GOT3 (cell line): Measurements from ENCODE around the gene BAX.
"Not testable (repeated sequence)": the region's sequence is repeated elsewhere in the genome, so short reads cannot be mapped to it uniquely, and the experiment has no call there.

Source experiments
- DNase-seq: peaks from one replicate; lab custom pipeline; 2025; ENCODE audit warnings: mixed read lengths; lab: John Stamatoyannopoulos, UW

BAX gene

DNA sequence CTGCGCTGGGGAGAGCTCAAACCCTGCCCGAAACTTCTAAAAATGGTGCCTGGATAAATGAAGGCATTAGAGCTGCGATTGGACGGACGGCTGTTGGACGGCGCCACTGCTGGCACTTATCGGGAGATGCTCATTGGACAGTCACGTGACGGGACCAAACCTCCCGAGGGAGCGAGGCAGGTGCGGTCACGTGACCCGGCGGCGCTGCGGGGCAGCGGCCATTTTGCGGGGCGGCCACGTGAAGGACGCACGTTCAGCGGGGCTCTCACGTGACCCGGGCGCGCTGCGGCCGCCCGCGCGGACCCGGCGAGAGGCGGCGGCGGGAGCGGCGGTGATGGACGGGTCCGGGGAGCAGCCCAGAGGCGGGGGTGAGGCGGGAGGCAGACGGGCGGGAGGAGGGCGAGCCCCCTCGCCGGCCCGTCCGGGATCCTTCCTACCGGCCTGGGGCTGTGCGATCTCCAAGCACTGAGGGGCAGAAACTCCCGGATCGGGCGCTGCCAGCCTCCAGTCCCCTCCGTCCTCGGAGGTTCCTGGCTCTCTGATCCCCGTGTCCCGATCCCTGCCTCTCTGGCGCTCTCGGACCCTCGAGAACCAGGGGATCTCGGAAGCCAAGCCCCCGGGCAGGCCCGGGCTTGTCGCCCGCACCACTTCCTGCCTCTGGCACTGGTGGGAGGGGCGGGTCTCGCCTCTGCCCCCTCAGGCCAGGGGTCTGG, at the start of gene BAX:
TSS of gene BAX (plus strand) at position 281 of the 713 bp plus-strand sequence. CDS start at position 335, 54 bp downstream.
- DNase-seq, result peak; percentile 79

DNA sequence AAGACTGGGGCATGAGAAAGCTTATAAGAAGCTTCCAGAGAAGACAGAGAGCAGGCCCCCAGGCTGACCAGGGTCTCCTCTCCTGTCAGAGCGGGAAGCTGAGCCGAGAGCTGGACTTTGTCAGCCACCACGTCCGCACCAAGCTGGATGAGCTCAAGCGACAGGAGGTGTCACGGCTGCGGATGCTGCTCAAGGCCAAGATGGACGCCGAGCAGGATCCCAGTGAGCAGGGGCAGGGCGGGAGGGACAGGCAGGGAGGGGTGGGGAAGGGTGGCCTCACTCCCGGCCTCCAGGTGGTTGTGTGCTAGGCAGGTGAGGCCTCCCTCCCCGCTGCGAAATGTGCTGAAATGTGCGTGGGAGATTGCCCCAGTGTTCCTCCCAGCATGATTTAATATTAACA, 49.0 kb upstream of the BAX start:
- DNase-seq, result no peak

DNA sequence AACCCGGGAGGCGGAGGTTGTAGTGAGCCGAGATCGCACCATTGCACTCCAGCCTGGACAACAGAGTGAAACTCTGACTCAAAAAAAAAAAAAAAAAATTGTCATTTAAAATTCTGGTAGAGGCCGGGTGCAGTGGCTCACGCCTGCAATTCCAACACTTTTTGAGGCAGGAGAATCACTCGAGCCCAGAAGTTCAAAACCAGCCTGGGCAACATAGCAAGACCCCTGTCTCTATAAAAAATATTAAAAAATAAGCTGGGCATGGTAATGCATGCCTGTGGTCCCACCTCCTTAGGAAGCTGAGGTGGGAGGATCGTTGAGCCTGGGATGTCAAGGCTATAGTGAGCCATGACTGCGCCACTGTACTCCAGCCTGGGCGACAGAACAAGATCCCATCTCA, 48.4 kb upstream of the BAX start:
- no peak for DNase-seq

DNA sequence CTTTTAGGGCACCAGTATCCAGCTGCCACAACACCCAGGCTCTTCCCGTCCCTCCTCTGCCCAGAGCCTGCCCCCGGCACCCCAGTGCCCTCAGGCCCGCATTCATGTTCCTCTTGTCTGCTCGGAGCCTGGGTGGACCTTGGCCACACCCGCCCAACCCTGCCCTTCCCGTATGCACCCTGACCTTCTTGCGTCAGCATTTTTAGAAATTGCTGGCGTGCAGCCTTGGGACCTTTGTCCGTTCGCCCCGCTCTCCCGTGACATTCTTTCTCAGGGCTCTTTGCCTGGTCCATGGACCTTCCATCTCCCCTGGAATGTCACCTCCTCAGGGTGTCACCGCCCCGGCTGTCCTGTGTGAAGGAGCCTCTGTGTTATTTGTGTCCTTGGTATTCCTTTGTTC, 47.0 kb upstream of the BAX start:
- no peak for DNase-seq

DNA sequence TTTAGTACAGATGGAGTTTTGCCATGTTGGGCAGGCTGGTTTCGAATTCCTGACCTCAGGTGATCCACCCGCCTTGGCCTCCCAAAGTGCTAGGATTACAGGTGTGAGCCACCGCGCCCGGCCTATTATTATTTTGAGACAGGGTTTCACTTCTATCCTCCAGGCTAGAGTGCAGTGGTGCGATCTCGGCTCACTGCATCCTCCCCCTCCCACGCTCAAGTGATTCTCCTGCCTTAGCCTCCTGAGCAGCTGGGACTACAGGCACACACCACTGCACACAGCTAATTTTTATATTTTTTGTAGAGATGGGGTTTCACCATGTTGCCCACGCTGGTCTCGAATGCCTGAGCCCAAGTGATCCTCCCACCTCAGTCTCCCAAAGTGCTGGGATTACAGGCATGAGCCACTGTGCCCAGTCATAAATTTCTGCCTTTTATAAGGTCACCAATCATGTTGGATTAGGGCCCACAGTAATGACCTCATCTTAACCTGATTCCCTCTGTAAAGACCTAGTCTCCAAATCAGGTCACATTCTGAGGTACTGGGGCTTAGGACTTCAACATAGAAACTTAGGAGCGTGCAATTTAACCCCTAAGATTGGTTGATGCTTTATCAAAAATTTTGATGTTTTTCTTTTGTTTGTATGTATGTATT, 45.1 kb upstream of the BAX start:
- not testable (repeated sequence) for DNase-seq

DNA sequence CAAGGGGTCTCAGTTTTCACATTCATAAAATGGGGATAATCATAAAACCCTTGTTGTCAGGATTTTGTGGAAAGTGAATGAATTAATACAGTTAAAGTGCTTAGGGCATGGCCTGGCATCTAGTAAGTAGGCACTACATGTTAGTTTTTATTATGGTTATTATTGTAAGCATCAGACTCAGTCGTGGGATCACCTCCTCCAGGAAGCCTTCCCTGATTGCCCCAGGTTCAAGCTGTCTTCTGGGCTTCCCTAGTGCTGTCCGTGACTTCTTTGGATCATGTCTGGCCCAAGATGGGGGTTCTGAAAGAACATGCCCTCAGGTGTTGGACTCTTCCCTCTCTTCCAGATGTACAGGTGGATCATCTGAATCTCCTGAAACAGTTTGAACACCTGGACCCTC, 43.9 kb upstream of the BAX start:
- DNase-seq, result no peak

DNA sequence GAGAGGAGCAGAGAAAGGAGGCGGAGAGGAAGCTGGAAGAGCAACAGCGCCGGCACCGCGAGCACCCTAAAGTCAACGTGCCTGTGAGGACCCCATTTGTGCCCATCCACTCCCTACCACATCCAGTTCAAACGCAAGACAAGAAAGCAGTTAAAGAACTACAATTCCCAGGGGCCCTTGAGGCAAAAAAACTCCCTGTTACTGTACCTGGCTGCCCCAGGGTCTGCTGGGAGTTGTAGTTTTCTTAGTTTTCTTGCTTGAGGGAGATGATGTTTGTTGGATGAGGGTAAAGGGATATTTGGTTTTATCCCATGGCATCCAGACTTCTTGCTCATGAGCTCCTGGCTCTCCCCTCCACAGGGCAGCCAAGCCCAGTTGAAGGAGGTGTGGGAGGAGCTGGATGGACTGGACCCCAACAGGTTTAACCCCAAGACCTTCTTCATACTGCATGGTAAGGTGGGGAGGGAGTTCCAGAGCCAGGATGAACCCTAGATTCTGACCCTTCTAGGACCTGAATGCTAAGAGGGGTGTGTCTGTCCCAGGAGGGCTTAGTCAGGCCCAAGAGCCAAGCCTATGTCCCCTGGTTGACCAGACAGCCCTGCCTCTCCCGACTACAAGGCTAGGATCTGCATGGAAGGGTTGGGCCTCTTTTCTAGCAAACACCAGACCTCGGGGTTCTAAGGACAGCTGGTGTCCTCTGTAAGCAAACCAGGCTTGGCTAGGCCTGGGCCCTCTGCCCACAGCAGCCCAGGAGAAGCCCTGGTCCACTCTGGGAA, 41.4 kb upstream of the BAX start:
- no peak for DNase-seq

DNA sequence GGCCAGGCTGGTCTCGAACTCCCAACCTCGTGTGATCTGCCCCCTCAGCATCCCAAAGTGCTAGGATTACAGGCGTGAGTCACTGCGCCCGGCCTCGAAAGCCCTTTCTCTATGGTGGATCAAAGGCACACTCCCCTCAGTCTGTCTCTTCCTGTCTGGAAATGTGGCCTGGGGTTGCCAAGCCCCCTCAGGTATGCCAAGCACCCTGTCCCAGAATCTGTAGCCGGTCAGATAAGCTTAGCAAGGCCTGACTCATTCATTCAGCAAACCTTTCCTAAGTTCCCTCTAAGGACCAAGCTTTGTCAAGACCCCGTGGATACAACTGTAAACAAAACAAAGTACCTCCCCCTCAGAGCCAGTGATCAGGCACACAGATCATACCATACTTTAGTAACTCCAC, 40.5 kb upstream of the BAX start:
- no peak for DNase-seq

DNA sequence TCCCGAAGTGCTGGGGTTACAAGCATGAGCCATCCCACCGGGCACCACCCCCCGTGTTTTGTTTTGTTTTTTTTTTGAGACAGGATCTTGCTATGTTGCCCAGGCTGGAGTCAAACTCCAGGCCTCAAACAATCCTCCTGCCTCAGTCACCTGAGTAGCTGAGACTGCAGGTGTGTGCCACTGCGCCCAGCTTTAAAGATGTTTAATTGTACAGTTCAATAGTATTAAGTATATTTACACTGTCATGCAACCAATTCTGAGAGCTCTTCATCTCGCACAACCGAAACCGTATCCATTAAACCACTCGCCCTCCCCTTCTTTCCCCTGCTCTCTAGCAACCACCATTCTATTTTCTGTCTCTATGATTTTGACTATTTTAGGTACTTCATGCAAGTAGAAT, 38.9 kb upstream of the BAX start:
- no peak for DNase-seq

DNA sequence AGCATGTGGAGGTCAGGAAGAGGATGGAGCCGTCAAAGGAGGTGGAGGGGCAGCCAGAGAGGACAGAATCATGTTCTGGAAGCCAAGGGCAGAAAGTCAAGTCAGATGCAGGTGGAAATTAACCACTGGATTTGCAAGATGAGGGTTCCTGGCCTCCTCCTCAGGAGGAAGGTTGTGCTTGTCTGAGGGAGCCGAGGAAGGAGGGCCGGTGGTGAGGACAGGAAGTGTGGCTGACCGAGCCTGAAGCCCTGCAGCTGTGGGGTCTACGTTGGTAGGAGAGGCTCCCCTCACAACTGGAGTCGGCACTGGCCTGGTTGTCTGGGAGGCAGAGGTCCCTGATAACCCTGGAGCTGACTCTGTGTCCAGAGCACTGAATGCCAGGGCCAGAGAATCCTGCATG, 36.6 kb upstream of the BAX start:
- DNase-seq, result no peak

DNA sequence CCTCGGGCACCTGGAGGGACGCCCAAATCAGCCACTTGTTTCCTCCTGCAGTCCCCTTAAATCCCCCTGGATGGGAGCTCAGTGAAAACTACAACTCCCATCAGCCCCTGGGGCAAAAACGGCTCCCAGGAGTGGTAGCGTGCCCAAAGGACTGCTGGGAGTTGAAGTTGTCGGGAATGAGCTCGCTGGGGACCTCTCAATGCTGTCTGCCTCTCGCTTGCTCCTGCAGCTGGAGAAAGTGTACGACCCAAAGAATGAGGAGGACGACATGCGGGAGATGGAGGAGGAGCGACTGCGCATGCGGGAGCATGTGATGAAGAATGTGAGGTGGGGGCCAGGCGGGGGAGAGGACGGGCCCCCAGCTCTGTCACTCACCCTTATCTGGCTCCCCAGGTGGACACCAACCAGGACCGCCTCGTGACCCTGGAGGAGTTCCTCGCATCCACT, 35.9 kb upstream of the BAX start:
- DNase-seq, result no peak

DNA sequence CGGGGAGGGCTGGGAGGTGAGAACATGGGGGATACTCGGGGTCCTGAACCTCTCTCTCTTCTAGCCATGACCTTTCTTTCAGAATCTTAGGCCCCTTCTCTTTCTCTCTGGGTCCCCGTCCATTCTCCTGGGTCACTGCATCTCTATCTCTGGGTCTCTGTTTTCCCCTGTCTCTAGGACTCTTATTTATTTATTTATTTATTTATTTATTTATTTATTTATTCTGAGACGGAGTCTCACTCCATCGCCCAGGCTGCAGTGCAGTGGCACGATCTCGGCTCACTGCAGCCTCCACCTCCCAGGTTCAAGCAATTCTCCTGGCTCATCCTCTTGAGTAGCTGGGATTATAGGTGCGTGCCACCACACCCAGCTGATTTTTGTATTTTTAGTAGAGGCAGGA, 35.4 kb upstream of the BAX start:
- not testable (repeated sequence) for DNase-seq

DNA sequence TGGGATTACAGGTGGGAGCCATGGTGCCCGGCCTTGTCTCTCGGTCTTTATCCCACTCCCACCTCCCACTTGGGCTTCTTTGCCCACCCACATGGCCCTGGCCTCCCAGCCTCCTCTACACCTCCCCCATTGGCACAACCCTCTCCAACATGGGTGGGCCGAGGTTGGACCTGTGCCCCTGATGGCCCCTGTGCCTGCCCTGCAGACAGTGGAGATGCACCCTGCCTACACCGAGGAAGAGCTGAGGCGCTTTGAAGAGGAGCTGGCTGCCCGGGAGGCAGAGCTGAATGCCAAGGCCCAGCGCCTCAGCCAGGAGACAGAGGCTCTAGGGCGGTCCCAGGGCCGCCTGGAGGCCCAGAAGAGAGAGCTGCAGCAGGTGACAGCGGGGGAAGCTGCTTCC, 33.7 kb upstream of the BAX start:
- DNase-seq, result no peak

DNA sequence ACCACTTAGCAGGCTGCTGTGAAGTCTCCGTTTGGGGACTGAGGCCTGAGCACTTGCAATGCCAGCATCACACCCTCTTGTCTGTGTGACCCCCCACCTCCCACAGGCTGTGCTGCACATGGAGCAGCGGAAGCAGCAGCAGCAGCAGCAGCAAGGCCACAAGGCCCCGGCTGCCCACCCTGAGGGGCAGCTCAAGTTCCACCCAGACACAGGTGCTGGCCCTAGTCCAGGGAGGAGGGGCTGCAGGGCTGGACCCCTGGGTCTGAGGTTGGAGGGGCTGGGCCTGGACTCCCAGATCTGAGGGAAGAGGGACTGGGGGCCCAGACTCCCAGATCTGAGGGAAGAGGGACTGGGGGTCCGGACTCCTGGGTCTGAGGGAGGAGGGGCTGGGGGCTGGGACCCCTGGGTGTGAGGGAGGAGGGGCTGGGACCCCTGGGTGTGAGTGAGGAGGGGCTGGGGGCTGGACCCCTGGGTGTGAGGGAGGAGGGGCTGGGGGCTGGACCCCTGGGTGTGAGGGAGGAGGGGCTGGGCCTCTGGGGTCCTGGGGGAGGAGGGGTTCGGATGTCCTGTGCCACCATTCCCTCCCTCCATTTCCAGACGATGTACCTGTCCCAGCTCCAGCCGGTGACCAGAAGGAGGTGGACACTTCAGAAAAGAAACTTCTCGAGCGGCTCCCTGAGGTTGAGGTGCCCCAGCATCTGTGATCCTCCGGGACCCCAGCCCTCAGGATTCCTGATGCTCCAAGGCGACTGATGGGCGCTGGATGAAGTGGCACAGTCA, 32.8 kb upstream of the BAX start:
- no peak for DNase-seq

DNA sequence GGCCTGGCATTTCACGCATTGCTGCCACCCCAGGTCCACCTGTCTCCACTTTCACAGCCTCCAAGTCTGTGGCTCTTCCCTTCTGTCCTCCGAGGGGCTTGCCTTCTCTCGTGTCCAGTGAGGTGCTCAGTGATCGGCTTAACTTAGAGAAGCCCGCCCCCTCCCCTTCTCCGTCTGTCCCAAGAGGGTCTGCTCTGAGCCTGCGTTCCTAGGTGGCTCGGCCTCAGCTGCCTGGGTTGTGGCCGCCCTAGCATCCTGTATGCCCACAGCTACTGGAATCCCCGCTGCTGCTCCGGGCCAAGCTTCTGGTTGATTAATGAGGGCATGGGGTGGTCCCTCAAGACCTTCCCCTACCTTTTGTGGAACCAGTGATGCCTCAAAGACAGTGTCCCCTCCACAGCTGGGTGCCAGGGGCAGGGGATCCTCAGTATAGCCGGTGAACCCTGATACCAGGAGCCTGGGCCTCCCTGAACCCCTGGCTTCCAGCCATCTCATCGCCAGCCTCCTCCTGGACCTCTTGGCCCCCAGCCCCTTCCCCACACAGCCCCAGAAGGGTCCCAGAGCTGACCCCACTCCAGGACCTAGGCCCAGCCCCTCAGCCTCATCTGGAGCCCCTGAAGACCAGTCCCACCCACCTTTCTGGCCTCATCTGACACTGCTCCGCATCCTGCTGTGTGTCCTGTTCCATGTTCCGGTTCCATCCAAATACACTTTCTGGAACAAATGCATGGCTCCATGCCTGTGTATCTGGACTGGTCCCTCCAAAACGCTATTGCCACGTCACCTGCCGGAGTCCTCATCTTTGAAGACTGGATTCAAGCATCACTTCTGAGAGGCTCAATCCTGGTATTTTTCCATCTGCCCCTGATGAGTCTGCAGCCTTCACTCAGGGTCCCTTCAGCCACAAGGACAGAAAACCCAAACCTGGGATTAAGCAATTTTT, 31.9 kb upstream of the BAX start:
- no peak for DNase-seq

DNA sequence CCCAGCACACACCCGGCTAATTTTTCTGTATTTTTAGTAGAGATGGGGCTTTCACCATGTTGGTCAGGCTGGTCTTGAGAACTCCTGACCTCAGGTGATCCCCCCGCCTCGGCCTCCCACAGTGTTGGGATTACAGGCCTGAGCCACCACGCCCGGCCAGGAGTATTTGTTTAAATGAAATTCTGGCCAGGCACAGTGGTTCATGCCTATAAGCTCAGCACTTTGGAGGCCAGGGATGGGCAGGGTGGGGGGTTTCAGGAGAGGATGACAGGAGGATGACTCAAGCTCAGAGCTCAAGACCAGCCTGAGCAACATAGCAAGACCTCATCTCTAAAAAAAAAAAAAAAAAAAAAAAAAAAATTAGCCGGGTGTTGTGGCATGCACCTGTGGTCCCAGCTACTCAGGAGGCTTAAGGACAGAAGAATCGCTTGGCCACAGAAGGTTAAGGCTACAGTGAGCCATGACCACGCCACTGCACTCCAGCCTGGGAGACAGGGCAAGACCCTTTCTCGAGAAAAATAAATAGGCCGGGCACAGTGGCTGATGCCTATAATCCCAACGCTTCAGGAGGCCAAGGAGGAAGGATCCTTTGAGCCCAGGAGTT, 29.3 kb upstream of the BAX start:
- DNase-seq, result no peak

DNA sequence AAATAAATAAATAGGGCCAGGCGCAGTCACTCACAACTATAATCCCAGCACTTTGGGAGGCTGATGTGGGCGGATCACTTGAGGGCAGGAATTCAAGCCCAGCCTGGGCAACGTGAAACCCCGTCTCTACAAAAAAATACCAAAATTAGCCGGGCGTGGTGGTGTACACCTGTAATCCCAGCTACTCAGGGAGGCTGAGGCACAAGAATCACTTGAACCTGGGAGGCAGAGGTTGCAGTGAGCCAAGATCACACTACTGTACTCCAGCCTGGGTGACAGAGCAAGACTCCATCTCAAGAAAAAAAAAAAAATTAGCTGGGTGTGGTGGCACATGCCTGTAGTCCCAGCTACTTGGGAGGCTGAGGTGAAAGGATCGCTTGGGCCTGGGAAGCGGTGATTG, 28.8 kb upstream of the BAX start:
- not testable (repeated sequence) for DNase-seq

DNA sequence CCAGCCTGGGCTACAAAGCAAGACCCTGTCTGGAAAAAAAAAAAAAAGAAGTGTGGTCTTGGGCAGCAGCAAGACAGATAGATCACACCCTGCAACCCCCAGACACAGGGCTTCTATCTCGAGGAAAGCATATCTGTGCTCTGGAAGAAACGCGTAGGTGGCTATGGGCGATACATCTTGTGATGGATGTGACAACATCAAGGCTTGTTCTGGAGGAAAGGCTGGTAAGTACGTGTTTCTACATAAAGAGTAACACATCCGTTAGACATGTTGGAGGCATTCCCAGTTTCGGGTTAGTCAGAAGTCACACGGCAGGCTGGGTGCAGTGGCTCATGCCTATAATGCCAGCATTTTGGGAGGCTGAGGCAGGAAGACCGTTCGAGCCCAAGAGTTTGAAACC, 27.8 kb upstream of the BAX start:
- peak; percentile 22 for DNase-seq

DNA sequence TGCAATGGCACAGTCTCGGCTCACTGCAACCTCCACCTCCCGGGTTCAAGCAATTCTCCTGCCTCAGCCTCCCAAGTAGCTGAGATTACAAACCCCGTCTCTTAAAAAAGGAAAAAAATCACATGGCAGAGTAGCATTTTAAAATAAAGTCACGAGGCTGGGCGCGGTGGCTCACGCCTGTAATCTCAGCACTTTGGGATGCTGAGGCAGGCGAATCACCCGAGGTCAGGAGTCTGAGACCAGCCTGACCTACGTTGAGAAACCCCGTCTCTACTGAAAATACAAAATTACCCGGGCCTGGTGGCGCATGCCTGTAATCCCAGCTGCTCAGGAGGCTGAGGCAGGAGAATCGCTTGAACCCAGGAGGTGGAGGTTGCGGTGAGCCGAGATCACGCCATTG, 27.0 kb upstream of the BAX start:
- DNase-seq, result not testable (repeated sequence)

DNA sequence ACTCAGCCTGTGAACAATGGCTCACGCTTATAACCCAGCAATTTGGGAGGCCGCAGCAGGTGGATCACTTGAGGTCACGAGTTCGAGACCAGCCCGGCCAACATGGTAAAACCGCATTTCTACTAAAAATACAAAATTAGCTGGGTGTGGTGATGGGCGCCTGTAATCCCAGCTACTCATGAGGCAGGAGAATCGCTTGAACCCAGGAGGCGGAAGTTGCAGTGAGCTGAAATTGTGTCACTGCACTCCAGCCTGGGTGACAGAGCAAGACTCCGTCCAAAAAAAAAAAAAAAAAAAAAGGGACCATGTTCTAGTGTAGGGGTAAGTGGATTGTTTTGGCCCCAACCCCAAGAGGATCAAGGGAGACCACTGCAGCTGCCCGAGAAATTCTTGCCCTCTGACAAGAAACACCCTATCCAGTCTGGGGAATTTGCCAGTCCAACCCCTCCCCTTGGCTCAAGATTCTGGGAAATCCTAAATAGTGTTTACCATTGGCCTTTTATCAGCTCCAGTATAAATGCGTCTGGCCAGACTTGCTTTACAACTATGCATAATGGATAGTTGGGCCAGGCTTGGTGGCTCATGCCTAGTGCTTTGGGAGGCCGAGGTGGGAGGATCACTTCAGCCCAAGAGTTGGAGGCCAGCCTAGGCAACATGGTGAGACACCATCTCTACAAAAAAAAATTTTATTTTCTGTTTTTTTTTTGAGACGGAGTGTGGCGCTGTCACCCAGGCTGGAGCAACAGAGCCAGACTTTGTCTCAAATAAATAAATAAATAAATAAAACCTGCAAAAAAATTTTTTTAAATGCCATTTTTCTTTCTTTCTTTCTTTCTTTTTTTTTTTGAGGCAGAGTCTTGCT, 26.3 kb upstream of the BAX start:
- no peak for DNase-seq
